ENCODE measurements around the gene MCCC2. TPM values are rescaled to one million over a fixed set of nuclear protein-coding genes. Genes with fewer than 3 reads are reported as not detected.
"Not testable (repeated sequence)": the region's sequence is repeated elsewhere in the genome, so short reads cannot be mapped to it uniquely, and the experiment has no call there.

Gene MCCC2
- total and polyA plus RNA-seq, 12 donors, result 53.6 to 149 (median 123) TPM

- peaks cover 0 to 9% (median 0%) of the 10 kb centered on the region in 9 donors for H3K36me3 ChIP-seq
- no peaks in the 10 kb centered on the region for H3K27me3 ChIP-seq
- no peaks in the 10 kb centered on the region for H3K9me3 ChIP-seq
- H3K27ac ChIP-seq, result no peak overlapping the region
- TF ChIP-seq, protein P1, sequence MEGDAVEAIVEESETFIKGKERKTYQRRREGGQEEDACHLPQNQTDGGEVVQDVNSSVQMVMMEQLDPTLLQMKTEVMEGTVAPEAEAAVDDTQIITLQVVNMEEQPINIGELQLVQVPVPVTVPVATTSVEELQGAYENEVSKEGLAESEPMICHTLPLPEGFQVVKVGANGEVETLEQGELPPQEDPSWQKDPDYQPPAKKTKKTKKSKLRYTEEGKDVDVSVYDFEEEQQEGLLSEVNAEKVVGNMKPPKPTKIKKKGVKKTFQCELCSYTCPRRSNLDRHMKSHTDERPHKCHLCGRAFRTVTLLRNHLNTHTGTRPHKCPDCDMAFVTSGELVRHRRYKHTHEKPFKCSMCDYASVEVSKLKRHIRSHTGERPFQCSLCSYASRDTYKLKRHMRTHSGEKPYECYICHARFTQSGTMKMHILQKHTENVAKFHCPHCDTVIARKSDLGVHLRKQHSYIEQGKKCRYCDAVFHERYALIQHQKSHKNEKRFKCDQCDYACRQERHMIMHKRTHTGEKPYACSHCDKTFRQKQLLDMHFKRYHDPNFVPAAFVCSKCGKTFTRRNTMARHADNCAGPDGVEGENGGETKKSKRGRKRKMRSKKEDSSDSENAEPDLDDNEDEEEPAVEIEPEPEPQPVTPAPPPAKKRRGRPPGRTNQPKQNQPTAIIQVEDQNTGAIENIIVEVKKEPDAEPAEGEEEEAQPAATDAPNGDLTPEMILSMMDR (IDR thresholded peaks at IDR 0.05), result no peak
- WGBS, 2 donors, result 99% methylated on average over 3 of the region's 3 CpGs
- ATAC-seq (no peak), DNase-seq (no peak)
- H3K4me3 ChIP-seq, result no peak overlapping the region
- peaks cover 0 to 11% (median 0%) of the 10 kb centered on the region in 9 donors for H3K4me1 ChIP-seq
- intact Hi-C loops (cut with DNase I), result loop anchor here in 1 of 10 donors (10.0 kb wide), 1 partner anchor 179 kb away; no protein-coding TSS in a partner anchor
Measured at GRCh38 chr5:71576241-71576640, 10.9 kb upstream of the MCCC2 start.

- not testable (repeated sequence) for H3K36me3 ChIP-seq, H3K4me3 ChIP-seq, DNase-seq, ATAC-seq, H3K27ac ChIP-seq, H3K9me3 ChIP-seq, H3K27me3 ChIP-seq
- peaks cover 0 to 11% (median 0%) of the 10 kb centered on the region in 9 donors for H3K4me1 ChIP-seq
- WGBS, 2 donors, result 92 to 97% methylated on average over 6 of the region's 6 CpGs
- intact Hi-C loops (cut with DNase I), result loop anchor here in 1 of 10 donors (10.0 kb wide), 1 partner anchor 177 kb away; no protein-coding TSS in a partner anchor
Measured at GRCh38 chr5:71577839-71578238, 9.3 kb upstream of the MCCC2 start.

- ATAC-seq (no peak), DNase-seq (no peak)
- intact Hi-C loops (cut with DNase I), result loop anchor here in 2 of 10 donors (10.0 kb wide), 1 partner anchor 172 kb away; no protein-coding TSS in a partner anchor
- WGBS, 2 donors, result 78 to 80% methylated on average over 4 of the region's 4 CpGs
- no peaks in the 10 kb centered on the region for H3K9me3 ChIP-seq
- TF ChIP-seq, protein P1 (IDR thresholded peaks at IDR 0.05), result no peak
- no peaks in the 10 kb centered on the region for H3K27me3 ChIP-seq
- H3K36me3 ChIP-seq, result peaks cover 0 to 4% (median 0%) of the 10 kb centered on the region in 9 donors
- no peak overlapping the region for H3K4me3 ChIP-seq
- H3K4me1 ChIP-seq, result peaks cover 0 to 15% (median 12%) of the 10 kb centered on the region in 9 donors
- H3K27ac ChIP-seq, result no peak overlapping the region
Measured at GRCh38 chr5:71582945-71583584, 4.1 kb upstream of the MCCC2 start.

- intact Hi-C loops (cut with DNase I), result loop anchor here in 4 of 10 donors (5.0 to 10.0 kb wide), 3 partner anchors 161 to 171 kb away; no protein-coding TSS in a partner anchor
- peak in 4 of 8 donors; percentile 3 to 22 (median 14) for ATAC-seq
- peak in 1 of 2 donors; percentile 10 for DNase-seq
- Histone ChIP-seq H3K27me3 (no peaks in the 10 kb centered on the region), H3K9me3 (no peaks in the 10 kb centered on the region), H3K27ac (peak overlapping the region; percentile 77 to 91 (median 82)), H3K4me1 (peaks cover 0 to 30% (median 18%) of the 10 kb centered on the region in 9 donors), H3K36me3 (no peaks in the 10 kb centered on the region), H3K4me3 (peak overlapping the region; percentile 35 to 98 (median 76))
- TF ChIP-seq, protein P1 (IDR thresholded peaks at IDR 0.05), result no peak
- WGBS, 2 donors, result 82 to 83% methylated on average over 22 of the region's 22 CpGs
Measured at GRCh38 chr5:71586052-71586940, 844 bp upstream of the MCCC2 start.

All from heart right ventricle (tissue), 16 donors.